ENCODE measurements around the gene CCL3. TPM values are rescaled to one million over a fixed set of nuclear protein-coding genes. Genes with fewer than 3 reads are reported as not detected.
"Not testable (repeated sequence)": the region's sequence is repeated elsewhere in the genome, so short reads cannot be mapped to it uniquely, and the experiment has no call there.

Gene CCL3
- total RNA-seq, 2 experiments from 2014 or later: 51.5 to 52.7 TPM

DNA sequence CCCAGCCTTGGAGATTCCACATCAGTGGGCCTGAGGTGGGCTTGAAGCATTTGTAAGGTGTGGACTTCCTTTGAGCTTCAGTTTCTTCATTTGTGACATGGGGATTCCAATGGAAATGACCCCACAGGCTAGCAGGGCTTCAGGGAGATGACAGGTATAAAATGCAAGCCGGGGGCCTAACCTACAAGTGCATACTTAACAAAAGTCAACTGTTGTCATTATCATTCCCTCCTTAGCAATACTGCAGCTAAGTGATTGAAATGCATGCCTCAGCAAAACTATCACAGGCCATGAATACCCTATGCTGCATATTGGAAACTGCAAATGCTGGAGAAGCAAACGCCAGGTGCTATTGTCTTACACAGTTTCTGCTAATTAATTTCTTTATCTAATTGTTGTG lies 33.5 kb upstream of the CCL3 start:
- Mint-ChIP-seq H3K27ac (no peak overlapping the region), H3K27me3 (peaks cover 34% of the 10 kb centered on the region), H3K4me3 (no peak overlapping the region), H3K9me3 (peaks cover 15% of the 10 kb centered on the region), H3K4me1 (peaks cover 15% of the 10 kb centered on the region), H3K36me3 (peaks cover 5% of the 10 kb centered on the region)
- DNase-seq: no peak

DNA sequence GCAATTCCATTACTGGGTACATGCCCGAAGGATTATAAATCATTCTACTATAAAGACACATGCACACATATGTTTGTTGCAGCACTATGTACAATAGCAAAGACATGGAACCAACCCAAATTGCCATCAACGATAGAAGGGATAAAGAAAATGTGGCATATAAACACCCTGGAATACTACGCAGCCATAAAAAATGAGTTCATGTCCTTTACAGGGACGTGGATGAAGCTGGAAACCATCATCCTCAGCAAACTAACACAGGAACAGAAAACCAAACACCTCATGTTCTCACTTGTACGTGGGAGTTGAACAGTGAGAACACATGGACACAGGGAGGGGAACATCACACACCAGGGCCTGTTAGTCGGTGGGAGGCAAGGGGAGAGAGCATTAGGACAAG lies 31.2 kb upstream of the CCL3 start:
- not testable (repeated sequence) for H3K4me3 Mint-ChIP-seq, DNase-seq, H3K9me3 Mint-ChIP-seq, H3K36me3 Mint-ChIP-seq, H3K27ac Mint-ChIP-seq
- Mint-ChIP-seq H3K27me3 (peaks cover 28% of the 10 kb centered on the region), H3K4me1 (peaks cover 27% of the 10 kb centered on the region)

DNA sequence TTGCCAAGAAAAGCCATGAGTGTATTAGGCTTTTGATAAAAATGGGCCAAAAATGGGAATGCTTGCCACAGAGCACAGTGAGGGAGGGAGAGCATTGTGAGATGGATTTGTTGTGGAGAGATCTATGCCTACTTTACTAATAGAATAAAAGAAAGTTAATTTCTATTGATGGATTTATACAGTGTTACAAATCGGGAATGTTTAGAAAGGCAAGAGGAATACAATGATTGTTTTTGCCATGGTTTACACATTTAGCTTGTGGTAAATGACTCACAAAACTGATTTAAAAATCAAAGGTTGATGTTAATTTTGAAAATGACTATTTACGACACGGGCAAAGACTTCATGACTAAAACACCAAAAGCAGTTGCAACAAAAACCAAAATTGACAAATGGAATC lies 30.3 kb upstream of the CCL3 start:
- Mint-ChIP-seq H3K4me1 (peaks cover 27% of the 10 kb centered on the region), H3K27me3 (peaks cover 24% of the 10 kb centered on the region), H3K9me3 (peaks cover 2% of the 10 kb centered on the region), H3K36me3 (peaks cover 2% of the 10 kb centered on the region), H3K4me3 (no peak overlapping the region), H3K27ac (no peak overlapping the region)
- DNase-seq: no peak

DNA sequence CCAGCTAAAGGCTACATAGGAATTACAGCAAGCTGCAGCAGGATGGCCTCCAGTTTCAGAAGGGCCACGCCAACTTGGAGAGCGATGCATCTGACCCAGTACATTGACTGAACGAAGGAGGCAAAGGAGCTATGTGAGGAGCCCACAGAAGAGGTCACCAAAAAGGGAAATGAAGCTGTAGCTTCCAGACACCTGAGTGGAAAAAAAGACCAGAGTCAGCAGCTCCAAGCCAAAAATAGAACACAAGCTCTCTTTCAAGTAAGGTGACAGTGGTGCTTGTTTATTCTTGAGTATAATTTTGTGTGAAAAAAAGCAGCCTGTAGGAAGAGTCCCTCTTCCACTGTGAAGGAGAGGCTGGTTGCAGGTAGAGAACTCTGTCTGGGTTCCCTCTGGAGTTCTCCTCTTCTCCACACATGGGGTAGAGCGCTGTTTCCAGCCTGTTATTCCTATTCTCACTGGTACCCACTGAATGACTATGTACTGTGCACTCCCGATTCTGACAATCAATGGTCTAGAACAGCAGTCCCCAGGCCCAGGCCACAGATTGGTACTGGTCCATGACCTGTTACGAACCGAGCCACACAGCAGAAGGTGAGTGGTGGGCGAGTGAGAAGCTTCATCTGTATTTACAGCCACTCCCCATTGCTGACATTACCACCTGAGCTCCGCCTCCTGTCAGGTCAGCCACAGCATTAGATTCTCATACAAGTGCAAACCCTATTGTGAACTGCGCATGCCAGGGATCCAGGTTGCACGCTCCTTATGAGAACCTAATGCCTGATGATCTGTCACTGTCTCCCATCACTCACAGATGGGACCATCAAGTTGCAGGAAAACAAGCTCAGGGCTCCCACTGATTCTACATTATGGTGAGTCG lies 28.8 kb upstream of the CCL3 start:
- peaks cover 2% of the 10 kb centered on the region for H3K36me3 Mint-ChIP-seq
- peaks cover 24% of the 10 kb centered on the region for H3K27me3 Mint-ChIP-seq
- DNase-seq: no peak
- peak overlapping the region; percentile 70 for H3K27ac Mint-ChIP-seq
- H3K9me3 Mint-ChIP-seq: peaks cover 6% of the 10 kb centered on the region
- H3K4me1 Mint-ChIP-seq: peaks cover 27% of the 10 kb centered on the region
- H3K4me3 Mint-ChIP-seq: no peak overlapping the region

DNA sequence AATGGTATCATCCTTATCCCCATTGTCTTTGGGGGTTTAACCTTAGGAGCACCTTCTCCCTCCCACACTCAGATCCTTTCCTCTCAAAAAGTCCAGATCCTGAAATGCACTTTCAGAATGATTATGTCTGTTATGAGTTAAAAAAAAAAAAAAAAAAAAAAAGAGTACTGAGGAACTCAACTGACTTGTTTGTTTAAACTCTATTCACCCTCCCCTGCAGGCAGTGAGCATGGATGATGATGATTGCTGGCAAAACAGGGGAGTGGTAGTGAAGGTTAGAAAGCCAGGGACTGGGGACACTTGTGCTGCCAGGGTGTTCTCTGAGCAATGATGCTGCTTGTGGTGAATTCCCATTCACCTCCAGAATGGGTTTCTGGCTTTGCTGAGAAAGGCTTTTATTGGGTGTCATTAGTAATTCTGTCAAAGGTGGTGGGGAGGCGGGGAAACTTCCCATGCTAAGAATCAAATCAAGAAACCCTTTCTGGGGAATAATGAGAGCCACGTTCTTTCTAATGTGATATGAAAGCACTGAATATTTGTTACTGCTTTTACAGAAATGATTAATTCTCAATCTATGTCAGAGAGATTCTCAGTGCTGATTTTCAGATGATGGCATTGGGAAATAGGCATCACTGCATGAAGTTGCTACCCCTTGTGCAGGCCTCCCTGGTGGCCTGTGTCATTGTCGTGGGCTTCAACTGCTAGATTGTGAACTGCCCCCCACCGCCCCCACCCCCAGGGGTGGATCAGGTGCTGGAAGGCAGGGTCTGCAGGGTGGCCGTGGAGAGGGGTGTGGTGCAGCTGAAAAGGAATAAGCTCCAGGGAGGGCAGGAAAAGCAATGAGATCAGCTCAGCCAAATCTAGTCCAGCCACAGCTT lies 27.8 kb upstream of the CCL3 start:
- peaks cover 27% of the 10 kb centered on the region for H3K4me1 Mint-ChIP-seq
- H3K9me3 Mint-ChIP-seq: peaks cover 9% of the 10 kb centered on the region
- H3K36me3 Mint-ChIP-seq: peaks cover 2% of the 10 kb centered on the region
- peak overlapping the region; percentile 70 for H3K27ac Mint-ChIP-seq
- H3K4me3 Mint-ChIP-seq: no peak overlapping the region
- peak; percentile 16 for DNase-seq
- H3K27me3 Mint-ChIP-seq: peaks cover 20% of the 10 kb centered on the region

DNA sequence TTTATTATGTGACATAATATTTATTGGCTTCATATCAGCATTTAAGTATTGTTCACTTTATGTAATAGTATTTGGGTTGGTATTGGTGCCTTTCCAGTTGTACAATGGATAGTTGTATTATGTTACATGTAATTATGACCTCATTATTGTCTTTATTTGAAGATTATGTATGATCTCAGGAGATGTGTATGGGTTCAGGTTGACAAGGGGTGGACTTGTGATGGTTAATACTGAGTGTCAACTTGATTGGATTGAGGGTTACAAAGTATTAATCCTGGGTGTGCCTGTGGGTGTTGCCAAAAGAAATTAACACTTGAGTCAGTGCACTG lies 25.7 kb upstream of the CCL3 start:
- Mint-ChIP-seq H3K9me3 (peaks cover 19% of the 10 kb centered on the region), H3K27me3 (peaks cover 10% of the 10 kb centered on the region), H3K4me1 (peaks cover 25% of the 10 kb centered on the region)
- not testable (repeated sequence) for H3K4me3 Mint-ChIP-seq, H3K36me3 Mint-ChIP-seq, DNase-seq, H3K27ac Mint-ChIP-seq

DNA sequence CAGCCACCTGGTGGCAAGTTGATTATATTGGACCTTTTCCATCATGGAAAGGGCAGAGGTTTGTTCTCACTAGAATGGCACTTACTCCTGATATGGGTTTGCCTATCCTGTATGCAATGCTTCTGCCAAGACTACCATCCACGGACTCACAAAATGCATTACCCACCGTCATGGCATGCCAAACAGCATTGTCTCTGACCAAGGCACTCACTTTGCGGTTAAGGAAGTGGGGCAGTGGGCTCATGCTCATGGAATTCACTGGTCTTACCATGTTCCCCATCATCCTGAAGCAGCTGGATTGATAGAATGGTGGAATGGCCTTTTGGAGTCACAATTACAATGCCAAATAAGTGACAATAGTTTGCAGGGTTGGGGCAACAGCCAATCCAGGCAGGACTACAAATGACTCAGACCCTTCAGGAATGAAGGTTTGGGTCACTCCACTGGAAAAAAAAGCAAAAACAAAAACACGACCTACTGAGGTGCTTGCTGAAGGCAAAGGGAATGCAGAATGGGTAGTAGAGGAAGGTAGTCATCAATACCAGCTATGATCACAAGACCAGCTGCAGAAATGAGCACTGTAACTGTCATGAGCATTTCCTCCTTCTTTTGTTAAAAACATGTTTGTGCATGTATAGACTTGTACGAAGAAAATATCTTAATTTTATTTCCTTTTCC lies 25.2 kb upstream of the CCL3 start:
- peaks cover 22% of the 10 kb centered on the region for H3K4me1 Mint-ChIP-seq
- H3K4me3 Mint-ChIP-seq: not testable (repeated sequence)
- peaks cover 17% of the 10 kb centered on the region for H3K9me3 Mint-ChIP-seq

DNA sequence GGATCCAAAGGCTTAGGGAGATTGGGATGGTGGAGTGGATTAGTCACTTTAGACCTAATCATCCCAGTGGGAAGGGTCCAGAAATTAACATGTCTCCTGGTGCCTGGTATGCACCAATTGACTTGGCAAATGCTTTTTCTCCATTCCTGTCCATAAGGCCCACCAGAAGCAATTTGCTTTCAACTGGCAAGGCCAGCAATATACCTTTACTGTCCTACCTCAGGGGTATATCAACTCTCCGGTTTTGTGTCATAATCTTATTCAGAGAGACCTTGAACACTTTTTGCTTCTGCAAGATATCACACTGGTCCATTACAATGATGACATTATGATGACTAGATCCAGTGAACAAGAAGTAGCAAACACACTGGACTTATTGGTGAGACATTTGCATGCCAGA lies 23.2 kb upstream of the CCL3 start:
- not testable (repeated sequence) for H3K36me3 Mint-ChIP-seq, H3K4me3 Mint-ChIP-seq, H3K27ac Mint-ChIP-seq, H3K27me3 Mint-ChIP-seq, DNase-seq
- Mint-ChIP-seq H3K9me3 (peaks cover 16% of the 10 kb centered on the region), H3K4me1 (peaks cover 17% of the 10 kb centered on the region)

More for the DNA sequence above, 25.2 kb upstream of the CCL3 start:
- H3K27me3 Mint-ChIP-seq, H3K27ac Mint-ChIP-seq, H3K36me3 Mint-ChIP-seq, DNase-seq: not testable (repeated sequence)

DNA sequence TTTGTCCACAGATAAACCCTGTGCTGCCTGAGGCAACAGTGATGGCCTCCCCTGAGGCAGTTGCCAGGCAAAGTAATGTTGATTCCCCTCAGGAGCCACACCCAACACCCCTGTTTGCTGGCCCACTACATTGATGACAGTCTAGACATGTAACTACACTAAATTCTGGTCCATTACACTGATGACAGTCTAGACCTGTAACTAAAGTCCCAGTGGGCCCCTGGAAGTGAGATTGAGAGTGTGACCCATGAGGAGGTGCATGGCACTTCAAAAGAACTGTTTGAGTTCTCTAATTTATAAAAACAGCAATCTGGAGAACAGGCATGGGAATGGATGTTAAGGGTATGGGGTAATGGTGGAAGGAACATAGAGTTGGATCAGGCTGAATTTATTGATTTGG lies 22.6 kb upstream of the CCL3 start:
- DNase-seq: no peak
- Mint-ChIP-seq H3K9me3 (peaks cover 16% of the 10 kb centered on the region), H3K27ac (no peak overlapping the region), H3K4me3 (no peak overlapping the region), H3K36me3 (peaks cover 4% of the 10 kb centered on the region), H3K27me3 (peaks cover 7% of the 10 kb centered on the region), H3K4me1 (peaks cover 19% of the 10 kb centered on the region)

DNA sequence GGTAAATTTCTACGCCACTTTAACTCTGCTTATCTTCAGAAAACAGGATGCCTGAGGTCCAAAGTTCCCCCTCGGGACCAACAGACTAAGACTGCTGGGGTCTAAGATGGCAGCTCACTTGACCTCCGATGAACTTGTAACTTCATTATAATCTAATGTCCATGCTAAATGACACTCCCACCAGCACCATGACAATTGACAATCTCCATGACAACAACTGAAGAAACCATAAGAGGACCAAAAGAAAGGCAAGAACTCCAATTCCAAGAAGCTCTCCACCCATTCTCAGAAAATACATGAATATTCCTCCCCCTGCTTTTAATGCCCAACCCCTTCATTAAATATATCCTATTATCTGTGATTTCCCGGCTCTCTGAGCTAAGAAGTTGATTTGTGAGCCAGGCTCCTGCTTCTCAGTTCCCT lies 21.1 kb upstream of the CCL3 start:
- Mint-ChIP-seq H3K27me3 (peaks cover 11% of the 10 kb centered on the region), H3K27ac (no peak overlapping the region), H3K4me3 (no peak overlapping the region), H3K9me3 (peaks cover 16% of the 10 kb centered on the region), H3K36me3 (peaks cover 4% of the 10 kb centered on the region), H3K4me1 (peaks cover 16% of the 10 kb centered on the region)
- no peak for DNase-seq

DNA sequence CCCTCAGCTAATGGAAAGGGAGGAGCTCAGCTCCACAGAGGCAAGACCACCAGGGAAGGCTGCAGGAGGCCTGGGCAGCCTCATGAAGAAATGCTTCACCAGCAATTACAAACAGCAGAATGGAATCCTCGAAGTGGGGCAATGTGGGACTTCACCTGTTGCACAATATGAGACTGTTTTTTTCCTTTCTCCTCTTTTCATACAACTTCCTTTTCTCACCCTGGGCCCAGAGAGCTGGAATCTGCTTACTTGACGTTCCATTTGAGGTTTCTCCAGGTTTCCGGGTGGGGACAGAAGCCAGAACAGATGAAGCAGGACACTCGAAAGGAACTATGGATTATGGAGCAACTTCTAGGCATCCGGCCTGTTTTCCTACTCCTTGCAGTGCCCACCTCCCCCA lies 18.3 kb upstream of the CCL3 start:
- not testable (repeated sequence) for DNase-seq, H3K4me3 Mint-ChIP-seq, H3K36me3 Mint-ChIP-seq, H3K27ac Mint-ChIP-seq
- H3K27me3 Mint-ChIP-seq: peaks cover 25% of the 10 kb centered on the region
- peaks cover 12% of the 10 kb centered on the region for H3K9me3 Mint-ChIP-seq
- H3K4me1 Mint-ChIP-seq: peaks cover 27% of the 10 kb centered on the region

DNA sequence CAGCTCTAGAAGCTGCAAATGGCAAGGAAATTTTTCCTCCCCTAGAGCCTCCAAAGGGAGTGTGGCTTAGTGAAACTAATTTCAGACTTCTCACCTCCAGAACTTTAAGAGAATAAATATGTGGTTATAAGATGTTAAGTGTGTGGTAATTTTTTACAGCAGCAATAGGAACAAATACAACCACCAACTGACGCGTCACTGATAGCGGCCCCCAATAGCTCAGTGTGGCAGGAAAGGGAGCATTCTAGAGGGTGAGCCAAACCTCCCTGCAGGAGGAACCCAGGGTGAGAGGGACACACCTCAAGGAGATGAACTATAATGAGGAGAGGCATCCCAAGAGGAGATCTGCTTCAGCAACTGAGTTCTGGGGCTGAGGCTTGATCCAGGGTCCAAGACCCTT lies 17.7 kb upstream of the CCL3 start:
- peaks cover 33% of the 10 kb centered on the region for H3K4me1 Mint-ChIP-seq

DNA sequence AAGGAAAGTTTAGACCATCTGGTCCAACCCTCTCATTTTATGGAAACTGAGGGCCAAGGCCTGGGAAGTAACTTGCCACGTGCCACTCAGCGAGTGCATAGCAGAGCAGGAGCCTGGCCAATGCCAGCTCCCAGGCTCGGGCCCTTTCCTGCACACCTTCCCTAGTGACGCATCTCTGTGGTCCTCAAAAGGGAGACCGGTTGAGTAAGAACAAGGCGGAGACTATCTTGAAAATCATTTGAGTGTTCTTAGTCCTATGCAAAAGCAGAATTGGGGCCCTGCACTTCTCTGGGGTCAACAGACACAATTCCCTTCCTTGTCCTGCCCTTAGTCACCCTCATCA lies 16.5 kb upstream of the CCL3 start:
- no peak for DNase-seq
- Mint-ChIP-seq H3K27me3 (peaks cover 29% of the 10 kb centered on the region), H3K9me3 (no peaks in the 10 kb centered on the region), H3K4me1 (peaks cover 35% of the 10 kb centered on the region), H3K4me3 (no peak overlapping the region), H3K36me3 (peaks cover 6% of the 10 kb centered on the region), H3K27ac (no peak overlapping the region)

More for the DNA sequence above, 17.7 kb upstream of the CCL3 start:
- H3K27ac Mint-ChIP-seq: no peak overlapping the region
- peaks cover 9% of the 10 kb centered on the region for H3K36me3 Mint-ChIP-seq
- no peak for DNase-seq
- no peak overlapping the region for H3K4me3 Mint-ChIP-seq
- peaks cover 28% of the 10 kb centered on the region for H3K27me3 Mint-ChIP-seq
- H3K9me3 Mint-ChIP-seq: peaks cover 9% of the 10 kb centered on the region

DNA sequence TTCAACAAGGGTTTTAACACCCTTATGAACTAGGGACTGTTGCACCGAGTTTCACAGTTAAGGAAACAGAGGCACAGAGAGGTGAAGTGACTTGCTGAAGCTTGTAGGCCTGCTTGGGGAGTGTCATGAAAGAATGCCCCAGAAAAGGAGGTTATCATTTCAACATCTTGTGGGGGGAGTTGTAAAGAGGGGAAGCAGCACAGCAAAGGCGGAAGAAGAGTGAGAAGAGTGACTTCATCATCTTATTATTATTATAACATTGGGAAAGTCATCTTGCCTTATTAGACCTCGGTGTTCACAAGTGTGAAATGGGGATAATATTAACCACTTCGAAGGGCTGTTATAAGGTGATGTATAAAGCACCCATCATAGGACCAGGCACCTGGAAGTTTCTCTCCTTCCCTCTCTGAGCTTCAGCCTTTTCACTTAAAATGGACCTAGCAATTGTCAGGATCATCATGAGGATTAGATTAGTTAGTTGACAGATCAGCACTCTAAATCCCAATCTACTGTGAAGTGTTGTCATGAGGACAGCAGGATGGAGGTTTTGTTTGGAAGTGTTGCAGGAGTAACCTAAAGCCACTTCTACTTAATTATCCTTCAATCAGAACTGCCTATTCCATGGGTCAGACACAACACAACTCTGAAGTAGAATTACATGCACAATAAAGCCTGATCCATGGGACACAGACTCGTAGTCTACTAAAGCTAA lies 16.0 kb upstream of the CCL3 start:
- H3K27ac Mint-ChIP-seq: peak overlapping the region; percentile 25

More for the DNA sequence above, 16.0 kb upstream of the CCL3 start:
- Mint-ChIP-seq H3K36me3 (peaks cover 6% of the 10 kb centered on the region), H3K4me3 (no peak overlapping the region), H3K4me1 (peaks cover 35% of the 10 kb centered on the region), H3K9me3 (no peaks in the 10 kb centered on the region), H3K27me3 (peaks cover 29% of the 10 kb centered on the region)
- no peak for DNase-seq
